ENCODE measurements around the gene FBL.

DNA sequence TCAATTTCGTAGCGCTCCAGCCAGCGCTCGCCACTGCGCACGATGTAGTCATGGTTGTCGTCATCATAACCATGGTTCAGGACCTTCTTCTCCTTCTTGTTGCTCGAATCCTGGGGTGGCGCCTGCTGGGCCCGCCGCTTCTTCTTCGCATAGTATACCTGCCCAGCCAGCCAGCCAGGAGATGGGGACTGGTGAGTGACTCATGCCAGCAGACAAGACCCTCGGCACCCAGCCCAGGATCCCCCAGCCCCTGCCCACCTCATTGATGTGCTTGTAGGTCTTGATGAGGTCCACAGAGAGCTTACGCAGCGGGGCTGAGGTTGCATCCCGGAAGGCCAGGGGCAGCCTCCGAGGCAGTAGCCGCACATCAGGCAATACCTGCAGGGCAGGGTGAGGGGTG, 15.8 kb downstream of the FBL start:
- TF ChIP-seq EZH2 (IDR thresholded peaks at IDR 0.05; ENCODE audit: insufficient read depth, poor library complexity, severe bottlenecking) (no peak), EZH2phosphoT487 (IDR thresholded peaks at IDR 0.05; ENCODE audit: insufficient read depth, low read depth) (no peak)

Measured in GM23248 (cell line).